HEK293T (cell line): ENCODE results near the gene TMEM97.

Source experiments
- BHLHE40 ChIP-seq: fragments of 450-650 bp; IDR thresholded peaks from 2 replicates; pipeline ENCODE4 v1.6.1; 2016; ENCODE audit warnings: mild to moderate bottlenecking, moderate library complexity, borderline replicate concordance
- ELF4 ChIP-seq: fragments of 450-650 bp; IDR thresholded peaks from 2 replicates; pipeline ENCODE4 v1.6.1; 2017; ENCODE audit warnings: antibody characterized with exemption
- FOXA1 ChIP-seq: fragments of 450-650 bp; IDR thresholded peaks from 2 replicates; pipeline ENCODE4 v1.6.1; 2016; ENCODE audit warnings: mild to moderate bottlenecking
- FOXM1 ChIP-seq: fragments of 450-650 bp; IDR thresholded peaks from 2 replicates; pipeline ENCODE4 v1.6.1; 2017; ENCODE audit warnings: mild to moderate bottlenecking, borderline replicate concordance
- HDGF ChIP-seq: fragments of 450-650 bp; IDR thresholded peaks from 2 replicates; pipeline ENCODE4 v1.6.1; 2017; ENCODE audit warnings: antibody characterized with exemption, borderline replicate concordance
- NFRKB ChIP-seq: fragments of 450-650 bp; IDR thresholded peaks from 2 replicates; pipeline ENCODE4 v1.6.1; 2016; ENCODE audit warnings: mild to moderate bottlenecking, moderate library complexity
- SUZ12 ChIP-seq: fragments of 450-650 bp; IDR thresholded peaks from 2 replicates; pipeline ENCODE4 v1.6.1; 2016; ENCODE audit warnings: mild to moderate bottlenecking
- ZNF384 ChIP-seq: fragments of 450-650 bp; IDR thresholded peaks from 2 replicates; pipeline ENCODE4 v1.6.1; 2016

GRCh38 chr17:28324781-28325180 lies 5.8 kb downstream of the TMEM97 start:
- TF ChIP-seq FOXA1 = no peak
- TF ChIP-seq FOXM1 = no peak
- TF ChIP-seq SUZ12 = no peak
- no peak for TF ChIP-seq ELF4
- TF ChIP-seq NFRKB = no peak
- no peak for TF ChIP-seq ZNF384
- no peak for TF ChIP-seq HDGF
- no peak for TF ChIP-seq BHLHE40
